Glutamatergic neuron (in vitro differentiated cells): ENCODE data around the gene FHIT. TPM values are rescaled to one million over a fixed set of nuclear protein-coding genes. Genes with fewer than 3 reads are reported as not detected.

ENCODE experiments used
- DNase-seq: peaks from one replicate; pipeline ENCODE4 v3.0.0; 2022
- H3K27ac Mint-ChIP-seq: one replicate; pipeline ENCODE4 v1.8.0; 2020; ENCODE audit warnings: mild to moderate bottlenecking, mixed read lengths, inconsistent platforms; ENCODE audit not compliant: unreplicated experiment
- H3K27me3 Mint-ChIP-seq: one replicate; pipeline ENCODE4 v1.8.0; 2020; ENCODE audit warnings: mild to moderate bottlenecking, moderate library complexity, mixed read lengths, inconsistent platforms; ENCODE audit not compliant: unreplicated experiment
- H3K36me3 Mint-ChIP-seq: one replicate; pipeline ENCODE4 v1.8.0; 2020; ENCODE audit warnings: mild to moderate bottlenecking, mixed read lengths, inconsistent platforms; ENCODE audit not compliant: unreplicated experiment
- H3K4me1 Mint-ChIP-seq: one replicate; pipeline ENCODE4 v1.8.0; 2020; ENCODE audit warnings: mild to moderate bottlenecking, low read depth, mixed read lengths, inconsistent platforms; ENCODE audit not compliant: unreplicated experiment
- H3K4me3 Mint-ChIP-seq: one replicate; pipeline ENCODE4 v1.8.0; 2020; ENCODE audit warnings: mild to moderate bottlenecking, mixed read lengths, inconsistent platforms; ENCODE audit not compliant: unreplicated experiment
- H3K9me3 Mint-ChIP-seq: one replicate; pipeline ENCODE4 v1.8.0; 2020; ENCODE audit warnings: mild to moderate bottlenecking, moderate library complexity, mixed read lengths, inconsistent platforms; ENCODE audit not compliant: unreplicated experiment
- total RNA-seq: library from RNA; stranded (reverse); fragmentation: NEBNext Ultra II Directional; extraction: Animal tissue kit (Norgen Biotek cat#: 25700); gene quantifications from one replicate; pipeline ENCODE4 v1.2.1, GENCODE V29; 2021; ENCODE audit not compliant: unreplicated experiment
- TF ChIP-seq, protein P1 (sequence below): fragments of 200-600 bp; sonication (generic); IDR thresholded peaks from one replicate; pipeline ENCODE4 v1.5.0; 2021; ENCODE audit not compliant: partially characterized antibody, unreplicated experiment

The FHIT gene
- total RNA-seq, 1 donor from 2014 or later, result 15.2 TPM

DNA sequence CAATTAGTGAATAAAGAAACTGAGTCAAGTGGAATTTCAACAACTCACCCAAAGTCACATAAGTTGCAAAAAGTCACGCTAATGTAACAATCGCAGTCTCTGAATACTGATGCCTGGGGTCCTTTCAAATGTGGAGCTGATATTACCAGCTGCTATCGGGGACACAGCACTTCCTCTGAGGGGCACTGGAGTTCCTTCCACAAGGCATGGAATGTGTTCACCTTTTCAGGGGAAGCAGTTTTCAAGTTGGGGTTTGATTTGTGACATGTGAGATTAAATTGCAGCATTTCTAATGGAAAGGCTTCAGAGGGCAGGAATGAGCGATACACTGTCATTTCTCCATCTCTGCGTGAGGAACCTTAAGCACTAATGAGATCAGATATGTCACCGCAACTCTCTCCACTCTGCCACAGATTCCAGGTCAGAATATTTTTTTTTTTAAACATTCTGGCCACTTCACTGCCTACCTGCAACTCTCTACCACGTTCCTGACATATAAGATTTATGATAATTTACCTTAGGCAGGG, 1394.3 kb downstream of the FHIT start:
- H3K27ac Mint-ChIP-seq, result no peak overlapping the region
- no peaks in the 10 kb centered on the region for H3K36me3 Mint-ChIP-seq
- DNase-seq, result no peak
- TF ChIP-seq, protein P1, sequence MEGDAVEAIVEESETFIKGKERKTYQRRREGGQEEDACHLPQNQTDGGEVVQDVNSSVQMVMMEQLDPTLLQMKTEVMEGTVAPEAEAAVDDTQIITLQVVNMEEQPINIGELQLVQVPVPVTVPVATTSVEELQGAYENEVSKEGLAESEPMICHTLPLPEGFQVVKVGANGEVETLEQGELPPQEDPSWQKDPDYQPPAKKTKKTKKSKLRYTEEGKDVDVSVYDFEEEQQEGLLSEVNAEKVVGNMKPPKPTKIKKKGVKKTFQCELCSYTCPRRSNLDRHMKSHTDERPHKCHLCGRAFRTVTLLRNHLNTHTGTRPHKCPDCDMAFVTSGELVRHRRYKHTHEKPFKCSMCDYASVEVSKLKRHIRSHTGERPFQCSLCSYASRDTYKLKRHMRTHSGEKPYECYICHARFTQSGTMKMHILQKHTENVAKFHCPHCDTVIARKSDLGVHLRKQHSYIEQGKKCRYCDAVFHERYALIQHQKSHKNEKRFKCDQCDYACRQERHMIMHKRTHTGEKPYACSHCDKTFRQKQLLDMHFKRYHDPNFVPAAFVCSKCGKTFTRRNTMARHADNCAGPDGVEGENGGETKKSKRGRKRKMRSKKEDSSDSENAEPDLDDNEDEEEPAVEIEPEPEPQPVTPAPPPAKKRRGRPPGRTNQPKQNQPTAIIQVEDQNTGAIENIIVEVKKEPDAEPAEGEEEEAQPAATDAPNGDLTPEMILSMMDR, result no peak
- peaks cover 21% of the 10 kb centered on the region for H3K4me1 Mint-ChIP-seq
- H3K9me3 Mint-ChIP-seq, result peaks cover under 1% of the 10 kb centered on the region
- H3K4me3 Mint-ChIP-seq, result no peak overlapping the region
- peaks cover 1% of the 10 kb centered on the region for H3K27me3 Mint-ChIP-seq

DNA sequence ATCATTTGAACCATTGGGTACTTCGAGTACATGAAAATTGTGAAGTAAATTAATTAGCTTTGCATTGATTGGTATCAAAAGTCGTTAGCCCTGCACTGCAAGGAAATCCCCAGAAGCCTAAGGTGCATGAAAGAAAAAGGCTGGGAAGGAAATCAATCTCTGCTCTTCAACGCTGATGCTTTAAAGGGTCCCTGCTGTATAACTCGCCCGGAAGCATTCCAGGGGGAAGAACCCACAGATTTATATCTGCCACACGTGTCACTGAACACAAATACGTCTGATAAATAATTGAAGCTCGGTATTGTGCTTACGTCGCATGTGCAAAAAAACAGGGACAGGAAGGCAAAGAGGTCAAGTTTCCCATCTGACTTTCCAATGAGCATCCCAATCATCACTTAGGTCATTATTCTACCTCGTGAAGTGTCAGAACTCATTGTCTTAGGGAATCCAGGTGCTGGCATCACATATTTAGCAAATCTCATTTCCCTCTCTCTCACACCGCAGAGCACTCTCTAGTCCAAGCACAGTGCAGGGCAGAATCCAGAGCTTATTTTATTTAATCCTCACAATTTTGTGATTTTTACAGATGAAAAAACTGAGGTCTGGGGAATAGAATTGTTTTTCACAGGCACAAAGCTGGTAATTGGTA, 1397.1 kb downstream of the FHIT start:
- no peak for DNase-seq

DNA sequence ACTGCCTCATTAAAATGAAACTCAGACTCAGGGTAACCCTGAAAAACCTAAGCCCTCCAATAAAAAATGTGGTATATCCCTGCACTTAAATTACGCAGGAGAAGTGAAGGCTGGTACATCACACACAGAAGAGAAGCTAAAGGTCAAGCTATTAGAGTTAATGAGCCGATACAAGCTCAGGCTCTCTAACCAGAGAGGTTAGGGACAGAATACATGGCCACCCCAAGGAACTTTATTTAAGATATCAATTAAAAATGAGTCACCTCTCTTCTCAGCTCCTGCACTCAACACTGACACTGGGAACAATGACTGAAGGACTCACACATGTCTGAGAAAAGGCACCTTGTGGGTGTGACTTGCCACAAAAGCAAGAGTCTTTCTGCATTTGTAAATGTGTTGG, 1400.8 kb downstream of the FHIT start:
- Mint-ChIP-seq H3K4me3 (no peak overlapping the region), H3K36me3 (peaks cover 10% of the 10 kb centered on the region), H3K27me3 (peaks cover 2% of the 10 kb centered on the region), H3K9me3 (no peaks in the 10 kb centered on the region), H3K4me1 (peaks cover 9% of the 10 kb centered on the region), H3K27ac (no peak overlapping the region)
- TF ChIP-seq, protein P1, result no peak
- no peak for DNase-seq

More for the DNA sequence above, 1397.1 kb downstream of the FHIT start:
- no peaks in the 10 kb centered on the region for H3K9me3 Mint-ChIP-seq
- no peak overlapping the region for H3K4me3 Mint-ChIP-seq
- H3K27ac Mint-ChIP-seq, result no peak overlapping the region
- H3K36me3 Mint-ChIP-seq, result no peaks in the 10 kb centered on the region
- TF ChIP-seq, protein P1, result no peak
- H3K4me1 Mint-ChIP-seq, result peaks cover 21% of the 10 kb centered on the region
- H3K27me3 Mint-ChIP-seq, result peaks cover 2% of the 10 kb centered on the region

DNA sequence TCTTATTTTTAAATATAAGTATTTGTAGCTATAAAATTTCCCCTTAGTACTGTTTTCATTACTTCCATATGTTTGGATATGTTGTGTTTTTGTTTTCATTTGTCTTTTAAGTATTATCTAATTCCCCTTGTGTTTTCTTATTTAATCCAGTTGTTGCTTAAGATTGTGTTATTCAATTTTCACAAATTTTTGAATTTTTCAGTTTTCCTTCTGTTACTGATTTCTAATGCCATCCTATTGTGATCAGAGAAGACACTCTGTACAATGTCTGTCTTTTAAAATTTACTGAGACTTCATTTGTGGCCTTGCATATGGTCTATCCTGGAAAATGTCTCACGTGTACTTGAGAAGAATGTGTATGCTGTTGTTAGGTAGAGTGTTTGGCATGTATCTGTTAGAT, 1405.9 kb downstream of the FHIT start:
- DNase-seq, result no peak
- H3K4me1 Mint-ChIP-seq, result no peaks in the 10 kb centered on the region
- peaks cover 2% of the 10 kb centered on the region for H3K27me3 Mint-ChIP-seq
- H3K9me3 Mint-ChIP-seq, result no peaks in the 10 kb centered on the region
- no peak overlapping the region for H3K27ac Mint-ChIP-seq
- peaks cover 10% of the 10 kb centered on the region for H3K36me3 Mint-ChIP-seq
- TF ChIP-seq, protein P1, result no peak
- H3K4me3 Mint-ChIP-seq, result no peak overlapping the region

DNA sequence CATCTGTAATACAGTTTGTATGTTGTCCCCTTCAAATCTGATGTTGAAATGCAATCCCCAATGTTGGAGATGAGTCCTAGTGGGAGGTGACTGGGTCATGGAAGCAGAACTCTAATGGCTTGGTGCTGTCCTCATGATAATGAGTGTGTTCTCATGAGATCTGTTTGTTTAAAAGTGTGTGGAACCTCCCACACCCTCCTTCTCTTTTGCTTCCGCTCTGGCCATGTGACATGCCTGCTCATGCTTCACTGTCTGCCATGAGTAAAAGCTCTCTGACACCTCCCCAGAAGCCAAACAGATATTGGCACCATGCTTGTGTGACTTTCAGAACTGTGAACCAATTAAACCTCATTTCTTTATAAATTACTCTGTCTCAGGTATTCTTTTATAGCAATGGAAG, 1407.4 kb downstream of the FHIT start:
- H3K36me3 Mint-ChIP-seq, result peaks cover 10% of the 10 kb centered on the region
- H3K27me3 Mint-ChIP-seq, result no peaks in the 10 kb centered on the region
- no peak for DNase-seq
- no peaks in the 10 kb centered on the region for H3K9me3 Mint-ChIP-seq
- H3K27ac Mint-ChIP-seq, result no peak overlapping the region
- H3K4me1 Mint-ChIP-seq, result no peaks in the 10 kb centered on the region
- TF ChIP-seq, protein P1, result no peak
- H3K4me3 Mint-ChIP-seq, result no peak overlapping the region
